HL-60 (cell line): Measurements from ENCODE around the gene DKKL1.
"Not testable (repeated sequence)": the region's sequence is repeated elsewhere in the genome, so short reads cannot be mapped to it uniquely, and the experiment has no call there.

Experiments
- DNase-seq, 2 experiments: peaks; one replicate each; pipeline ENCODE4 v3.0.0-alpha.2; 2010 to 2020; ENCODE audit warnings: low read depth in 1 of 2, low spot score in 1 of 2
- H3K27ac ChIP-seq: fragments of 250-450 bp; sonication (Bioruptor Pico); replicated peaks from 2 replicates; pipeline ENCODE4 v1.5.1; 2020; ENCODE audit warnings: mild to moderate bottlenecking, moderate library complexity
- H3K27me3 ChIP-seq: fragments of 250-450 bp; sonication (Bioruptor Pico); 2 replicates; pipeline ENCODE4 v1.5.1; 2021; ENCODE audit warnings: mild to moderate bottlenecking, moderate library complexity; ENCODE audit not compliant: insufficient read depth, poor library complexity, severe bottlenecking
- H3K4me3 ChIP-seq: replicated peaks from 2 replicates; pipeline ENCODE4 v1.5.1; 2011; ENCODE audit warnings: mild to moderate bottlenecking, control low read depth, low read length; ENCODE audit not compliant: insufficient read depth
- CTCF ChIP-seq: IDR thresholded peaks from one replicate; pipeline ENCODE4 v1.5.1; 2011; ENCODE audit warnings: low read length, control low read depth, inconsistent platforms; ENCODE audit not compliant: insufficient read depth
- GABPA ChIP-seq: IDR thresholded peaks from 2 replicates; pipeline ENCODE4 v1.6.1; 2012; ENCODE audit warnings: low read depth
- POLR2AphosphoS5 ChIP-seq: IDR thresholded peaks from 2 replicates; pipeline ENCODE4 v1.6.1; 2012; ENCODE audit warnings: low read depth
- REST ChIP-seq: IDR thresholded peaks from 2 replicates; pipeline ENCODE4 v1.6.1; 2012; ENCODE audit warnings: low read depth; ENCODE audit not compliant: insufficient replicate concordance
- SPI1 ChIP-seq: IDR thresholded peaks from 2 replicates; pipeline ENCODE4 v1.6.1; 2012; ENCODE audit warnings: low read depth, mild to moderate bottlenecking, borderline replicate concordance

DKKL1 gene

DNA sequence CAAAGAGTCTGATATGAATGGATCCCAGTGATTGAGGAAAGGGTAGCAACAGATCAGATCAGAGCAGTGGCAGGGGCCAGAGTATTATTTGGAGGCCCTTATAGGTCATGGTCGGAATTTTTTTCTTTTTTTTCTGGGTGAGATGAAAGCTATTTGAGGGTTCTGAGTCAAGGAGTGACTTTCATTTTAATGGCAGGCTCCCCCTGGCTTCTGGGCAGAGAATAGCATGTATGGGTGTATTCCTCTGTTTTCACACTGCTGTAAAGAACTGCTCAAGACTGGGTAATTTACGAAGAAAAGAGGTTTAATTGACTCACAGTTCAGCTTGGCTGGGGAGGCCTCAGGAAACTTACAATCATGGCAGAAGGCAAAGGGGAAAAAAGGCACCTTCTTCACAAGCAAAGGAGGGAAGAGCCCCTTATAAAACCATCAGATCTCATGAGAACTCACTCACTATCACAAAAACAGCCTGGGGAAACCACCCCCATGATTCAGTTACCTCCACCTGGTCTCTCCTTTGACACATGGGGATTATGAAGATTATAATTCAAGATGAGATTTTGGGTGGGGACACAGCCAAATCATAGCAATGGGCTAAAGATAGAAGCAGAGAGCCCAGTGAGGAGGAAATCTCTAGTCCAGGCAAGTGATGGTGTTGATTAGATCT is 35.7 kb upstream of the DKKL1 start:
- no peak overlapping the region for H3K4me3 ChIP-seq
- DNase-seq, result peak in 1 of 2 experiments; percentile 26
- no peaks in the 10 kb centered on the region for H3K27me3 ChIP-seq
- TF ChIP-seq GABPA (no peak), CTCF (peak; percentile 63)
- H3K27ac ChIP-seq, result no peak overlapping the region

DNA sequence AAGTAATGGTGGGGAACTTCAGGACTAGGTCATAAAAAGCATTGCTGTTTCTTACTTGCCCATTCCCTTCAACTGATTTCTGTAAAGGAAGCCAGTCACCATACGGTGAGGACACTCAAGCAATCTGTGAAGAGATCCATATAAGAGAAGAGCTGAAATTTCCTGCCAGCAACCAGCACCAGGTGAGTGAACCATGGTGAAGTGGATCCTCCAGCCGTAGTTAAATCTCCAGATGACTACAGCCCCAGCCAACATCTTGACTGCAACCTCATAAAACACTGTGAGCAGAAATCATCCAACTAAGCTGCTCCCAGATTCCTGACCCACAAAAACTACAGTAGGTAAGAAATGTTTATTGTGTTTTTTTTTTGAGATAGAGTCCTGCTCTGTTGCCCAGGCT is 34.9 kb upstream of the DKKL1 start:
- TF ChIP-seq POLR2AphosphoS5 (no peak), SPI1 (no peak), CTCF (no peak), GABPA (no peak), REST (no peak)
- no peaks in the 10 kb centered on the region for H3K27me3 ChIP-seq
- H3K27ac ChIP-seq, result no peak overlapping the region
- no peak overlapping the region for H3K4me3 ChIP-seq
- no peak for DNase-seq

DNA sequence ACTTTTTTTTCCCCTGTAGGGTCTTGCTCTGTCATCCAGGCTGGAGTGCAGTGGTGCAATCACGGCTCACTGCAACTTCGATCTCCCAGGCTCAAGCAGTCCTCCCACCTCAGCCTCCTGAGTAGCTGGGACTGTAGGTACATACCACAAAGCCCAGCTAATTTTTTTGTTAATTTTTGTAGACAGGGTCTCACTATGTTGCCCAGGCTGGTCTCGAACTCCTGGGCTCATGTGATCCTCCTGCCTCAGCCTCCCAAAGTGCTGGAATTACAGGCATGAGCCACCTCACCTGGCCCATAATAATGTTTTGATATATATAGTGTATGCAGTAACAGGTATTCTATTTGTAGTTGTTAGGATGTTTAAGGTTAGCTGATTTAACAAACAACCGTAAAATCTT is 32.5 kb upstream of the DKKL1 start:
- H3K4me3 ChIP-seq, H3K27me3 ChIP-seq, H3K27ac ChIP-seq, DNase-seq: not testable (repeated sequence)

DNA sequence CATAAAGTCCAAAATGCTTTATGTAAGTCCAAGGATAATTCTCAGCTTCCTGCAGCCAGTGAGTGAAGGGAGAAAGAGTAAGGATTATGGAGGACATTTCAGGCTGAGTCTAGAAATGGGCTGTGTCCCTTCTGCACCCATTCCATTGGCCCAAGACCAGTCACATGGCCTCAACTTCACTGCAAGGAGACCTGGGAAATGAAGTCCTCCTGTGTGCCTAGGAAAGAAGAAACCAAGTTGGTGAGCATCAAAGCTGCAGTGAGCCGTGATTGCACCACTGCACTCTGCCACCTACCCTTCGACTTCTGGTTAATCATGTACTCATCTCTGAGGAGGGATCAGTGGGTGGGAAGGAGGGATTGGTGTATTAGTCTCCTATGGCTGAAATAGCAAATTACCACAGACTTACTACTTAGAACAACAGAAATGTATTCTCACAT is 32.0 kb upstream of the DKKL1 start:
- no peak for TF ChIP-seq GABPA
- no peak for TF ChIP-seq REST
- TF ChIP-seq SPI1, result no peak
- TF ChIP-seq CTCF, result no peak
- no peak for TF ChIP-seq POLR2AphosphoS5
- Histone ChIP-seq H3K27ac (no peak overlapping the region), H3K4me3 (no peak overlapping the region), H3K27me3 (no peaks in the 10 kb centered on the region)
- DNase-seq, result peak; percentile 37 to 57

GRCh38 chr19:49332691-49333417 is 30.8 kb upstream of the DKKL1 start:
- not testable (repeated sequence) for DNase-seq, H3K27ac ChIP-seq, H3K4me3 ChIP-seq

More at GRCh38 chr19:49332691-49333417, 30.8 kb upstream of the DKKL1 start:
- H3K27me3 ChIP-seq, result not testable (repeated sequence)
